Retinal pigment epithelial cell (primary cell): ENCODE measurements around the gene FAM110A.

Source experiments
- DNase-seq: peaks from one replicate; pipeline ENCODE4 v3.0.0-alpha.2; 2010; ENCODE audit warnings: low read depth
- H3K4me3 ChIP-seq: 2 replicates; pipeline ENCODE4 v1.5.1; 2011; ENCODE audit warnings: mild to moderate bottlenecking, low read length, control low read depth, moderate library complexity
- CTCF ChIP-seq: conservative IDR thresholded peaks from 2 replicates; pipeline ENCODE4 v1.5.1; 2011; ENCODE audit warnings: low read depth, low read length, control low read depth, inconsistent platforms

The FAM110A gene

GRCh38 chr20:839626-840025, 6.1 kb downstream of the FAM110A start:
- TF ChIP-seq CTCF, result no peak
- no peak for DNase-seq
- H3K4me3 ChIP-seq, result no peak overlapping the region

GRCh38 chr20:840503-840857, 7.0 kb downstream of the FAM110A start:
- no peak overlapping the region for H3K4me3 ChIP-seq
- no peak for DNase-seq
- no peak for TF ChIP-seq CTCF

- H3K4me3 ChIP-seq, result peak overlapping the region; percentile 58
- no peak for TF ChIP-seq CTCF
- DNase-seq, result no peak
Measured at GRCh38 chr20:840858-841567, 7.5 kb downstream of the FAM110A start.

GRCh38 chr20:841568-842546, 8.3 kb downstream of the FAM110A start:
- H3K4me3 ChIP-seq, result peak overlapping the region; percentile 58
- DNase-seq, result no peak
- TF ChIP-seq CTCF, result no peak

- no peak for DNase-seq
- TF ChIP-seq CTCF, result no peak
- H3K4me3 ChIP-seq, result no peak overlapping the region
Measured at GRCh38 chr20:842547-842940, 9.0 kb downstream of the FAM110A start.

GRCh38 chr20:843912-844311, 10.4 kb downstream of the FAM110A start:
- no peak for TF ChIP-seq CTCF
- no peak overlapping the region for H3K4me3 ChIP-seq
- no peak for DNase-seq
